ENCODE measurements around the gene KIF5C. TPM values are rescaled to one million over a fixed set of nuclear protein-coding genes. Genes with fewer than 3 reads are reported as not detected.

KIF5C gene
- total RNA-seq, 1 donor from 2014 or later = 1.2 TPM

DNA sequence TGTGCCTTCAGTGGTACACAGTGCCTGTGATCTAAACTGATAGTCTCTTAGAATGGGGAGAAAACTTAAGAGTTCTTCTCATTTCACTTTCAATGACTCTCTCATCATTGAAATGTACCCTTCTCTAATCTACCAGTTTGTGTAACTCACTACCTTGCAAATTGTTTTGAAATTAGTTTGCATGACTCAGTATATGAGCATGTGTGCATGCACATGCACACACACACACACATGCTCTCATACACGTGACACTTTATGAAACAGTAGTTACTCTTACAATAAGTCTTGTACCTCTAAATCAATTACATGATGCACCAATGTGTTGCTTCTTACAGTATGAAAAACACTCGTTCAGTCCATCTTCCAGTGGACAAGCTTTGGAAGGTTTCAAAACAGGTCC is 174.1 kb downstream of the KIF5C start:
- intact Hi-C loops (cut with DNase I) = no loop called here
- DNase-seq (no peak), ATAC-seq (ENCODE audit: poor library complexity) (no peak)

DNA sequence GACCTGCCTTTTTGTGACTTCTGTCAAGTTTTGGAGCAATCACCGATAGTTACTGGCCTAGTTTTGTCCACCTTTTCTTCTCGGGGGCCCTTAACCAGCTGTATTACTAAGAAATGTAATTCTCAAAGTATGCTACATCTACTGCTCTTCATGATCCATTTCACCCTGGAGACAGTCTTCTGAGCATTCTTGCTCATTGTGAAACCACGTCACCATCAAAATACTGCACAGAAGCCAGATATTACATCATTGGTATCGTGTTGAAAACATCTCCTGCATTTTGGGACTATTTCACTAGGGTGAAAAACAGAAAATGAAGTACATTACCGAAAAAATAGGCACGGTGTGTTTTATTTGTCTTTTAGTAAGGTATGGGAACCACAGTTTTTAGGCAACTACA is 175.2 kb downstream of the KIF5C start:
- DNase-seq (no peak), ATAC-seq (ENCODE audit: poor library complexity) (no peak)
- intact Hi-C loops (cut with DNase I) = no loop called here

DNA sequence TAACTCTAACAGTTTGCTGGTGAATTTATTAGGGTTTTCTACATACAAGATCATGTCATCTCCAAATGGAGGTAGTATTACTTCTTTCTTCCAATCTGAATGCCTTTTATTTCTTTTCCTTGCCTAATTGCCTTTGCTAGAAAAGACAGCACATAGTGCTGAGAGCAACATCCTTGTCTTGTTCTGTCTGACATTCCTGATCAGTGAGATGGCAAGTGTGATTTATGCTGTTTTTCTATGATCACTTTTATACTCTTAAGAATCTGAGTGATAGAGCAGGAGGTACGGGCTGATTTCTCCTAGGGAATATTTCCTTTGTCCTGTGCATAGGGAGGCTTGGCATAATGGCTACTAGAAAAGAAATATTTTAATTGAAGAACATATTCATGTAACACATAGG is 180.7 kb downstream of the KIF5C start:
- ATAC-seq (ENCODE audit: poor library complexity) = no peak
- intact Hi-C loops (cut with DNase I) = no loop called here
- no peak for DNase-seq

DNA sequence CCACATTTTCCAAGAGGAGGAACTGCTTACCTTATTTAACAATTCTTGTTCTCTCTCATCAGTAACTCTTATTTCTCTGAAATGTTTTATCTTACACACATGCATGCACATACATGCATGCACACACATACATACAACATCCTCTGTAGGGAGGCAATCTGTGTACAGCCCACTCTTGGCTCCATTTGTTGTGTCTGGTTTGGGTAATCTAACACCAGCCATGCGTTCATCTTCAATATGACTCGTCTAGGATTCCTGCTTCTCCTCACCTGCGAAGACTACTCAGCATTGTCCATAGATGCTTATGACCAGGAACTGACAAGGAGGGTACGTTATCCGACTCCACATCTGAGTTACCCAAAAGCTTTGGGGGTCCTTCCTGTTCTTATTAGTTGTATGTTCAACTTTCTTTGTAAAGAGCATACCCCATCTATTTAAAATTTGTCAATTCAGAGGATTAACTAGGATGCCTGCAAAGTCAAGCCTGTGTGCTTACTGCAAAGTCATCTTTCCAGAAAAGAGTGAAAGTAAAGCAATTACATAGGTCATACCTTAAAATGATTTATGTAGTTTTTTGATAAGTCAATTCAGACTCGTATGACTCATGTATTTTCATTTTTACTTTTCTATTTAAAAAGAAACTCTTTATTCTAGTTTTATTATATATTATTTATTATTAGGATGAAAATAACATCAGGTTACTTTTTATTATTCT is 181.7 kb downstream of the KIF5C start:
- no peak for ATAC-seq (ENCODE audit: poor library complexity)
- DNase-seq = no peak
- intact Hi-C loops (cut with DNase I) = no loop called here

DNA sequence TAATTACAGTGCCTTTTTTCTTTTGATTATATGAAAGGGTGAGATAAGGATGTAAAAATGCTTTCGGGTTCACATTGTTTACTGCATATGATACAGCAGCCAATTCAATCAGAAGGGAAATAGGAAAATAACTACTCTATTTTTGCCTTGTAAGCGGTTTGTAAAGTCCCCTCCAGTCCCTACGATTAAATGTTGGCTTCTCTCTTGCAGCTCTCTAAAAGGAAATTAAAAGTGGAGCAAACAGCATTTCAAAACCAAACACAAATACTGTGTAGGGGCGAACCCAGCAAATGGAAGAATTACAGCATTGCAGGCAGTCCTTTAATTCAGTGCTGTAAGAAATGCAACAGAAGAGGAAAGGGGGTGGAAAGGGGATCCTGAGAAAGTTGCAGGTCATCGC is 182.4 kb downstream of the KIF5C start:
- ATAC-seq (ENCODE audit: poor library complexity) (no peak), DNase-seq (no peak)
- intact Hi-C loops (cut with DNase I) = no loop called here

DNA sequence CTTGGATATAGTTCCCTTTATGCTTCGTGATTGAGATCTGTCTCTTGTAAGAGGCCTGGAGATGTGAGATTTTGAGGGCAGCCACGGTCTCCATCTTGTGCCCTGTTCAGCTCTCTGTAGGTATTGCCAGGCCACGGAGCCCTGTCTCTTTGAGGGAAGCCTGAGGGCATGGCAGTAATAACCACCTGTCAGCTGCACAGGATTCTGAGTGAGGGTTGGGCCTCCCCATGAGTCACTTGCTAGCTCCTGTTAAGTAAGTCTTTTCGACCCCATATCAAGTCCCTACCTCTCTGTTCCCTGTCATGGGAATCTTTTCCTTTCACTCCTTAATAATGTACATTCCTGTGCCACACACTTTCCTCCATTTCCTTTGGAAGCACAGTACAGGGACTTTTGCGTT is 183.9 kb downstream of the KIF5C start:
- DNase-seq (no peak), ATAC-seq (ENCODE audit: poor library complexity) (no peak)
- intact Hi-C loops (cut with DNase I) = no loop called here

DNA sequence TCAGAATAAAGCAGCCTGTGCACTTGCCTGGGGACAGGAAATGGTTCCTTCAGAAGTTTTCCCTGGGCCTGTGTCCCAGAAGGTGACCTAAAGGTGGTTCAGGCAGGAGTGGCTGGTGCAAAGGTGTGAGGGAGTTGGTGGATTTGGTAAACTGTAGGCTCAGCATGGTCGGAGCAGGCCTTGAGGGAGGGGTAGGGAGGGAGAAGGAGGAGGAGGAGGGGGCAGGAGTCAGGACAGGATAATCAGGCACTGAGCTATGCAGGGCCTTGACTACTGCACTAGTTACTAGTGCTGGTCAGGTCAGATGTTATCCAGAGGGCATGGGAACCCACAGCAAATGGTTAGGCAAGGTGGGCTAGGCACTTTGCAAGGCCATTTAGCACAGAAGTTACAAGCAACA is 184.8 kb downstream of the KIF5C start:
- ATAC-seq (ENCODE audit: poor library complexity) = no peak
- no peak for DNase-seq
- intact Hi-C loops (cut with DNase I) = no loop called here

DNA sequence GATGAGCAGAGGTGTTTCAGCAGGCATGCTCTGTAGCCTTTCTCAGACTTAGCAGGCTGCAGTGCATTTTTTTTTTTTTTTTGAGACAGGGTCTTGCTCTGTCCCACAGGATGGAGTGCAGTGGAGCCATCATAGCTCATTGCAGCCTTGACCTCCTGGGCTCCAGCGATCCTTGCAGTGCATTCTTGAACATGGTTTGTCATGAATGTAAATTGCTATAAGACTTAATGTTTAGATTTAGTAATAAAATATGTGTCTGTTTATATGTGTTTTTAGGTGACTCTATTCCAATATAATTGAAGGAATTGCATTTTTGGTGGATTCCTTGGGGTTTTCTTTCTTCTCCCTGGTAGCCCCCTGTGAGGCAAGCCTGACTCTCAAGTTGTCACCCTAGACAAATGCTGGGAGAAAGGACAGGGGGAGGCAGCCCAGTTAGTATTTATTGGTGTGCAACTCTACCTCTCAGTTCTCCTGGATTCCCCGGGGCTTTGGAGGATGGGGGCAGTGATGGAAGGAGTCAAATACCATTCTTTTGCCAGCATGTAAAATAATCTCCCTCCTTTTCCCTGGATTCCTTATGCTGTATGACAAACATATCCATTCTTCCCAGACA is 186.2 kb downstream of the KIF5C start:
- no peak for DNase-seq
- intact Hi-C loops (cut with DNase I) = no loop called here

DNA sequence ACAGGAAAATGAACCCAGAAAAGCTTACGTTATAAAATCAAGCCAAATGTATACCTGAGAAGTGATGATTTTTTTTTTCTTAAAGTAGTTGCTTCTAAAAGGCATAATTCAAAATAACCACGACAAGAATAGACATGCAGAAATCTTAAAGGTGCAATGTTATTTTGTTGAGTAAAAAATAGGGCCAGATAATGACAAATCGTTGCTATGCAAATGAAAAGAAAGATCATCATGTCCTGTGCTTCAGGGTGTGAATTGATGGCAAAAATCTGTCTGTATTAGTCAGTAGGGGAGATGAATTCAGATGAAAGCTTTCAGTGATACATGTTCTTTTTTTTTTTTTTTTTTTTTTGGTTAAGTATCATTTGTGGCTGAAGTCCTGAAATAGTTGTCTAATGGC is 187.5 kb downstream of the KIF5C start:
- DNase-seq = no peak
- intact Hi-C loops (cut with DNase I) = no loop called here
- ATAC-seq (ENCODE audit: poor library complexity) = no peak

More for the DNA sequence above, 186.2 kb downstream of the KIF5C start:
- ATAC-seq (ENCODE audit: poor library complexity) = no peak

DNA sequence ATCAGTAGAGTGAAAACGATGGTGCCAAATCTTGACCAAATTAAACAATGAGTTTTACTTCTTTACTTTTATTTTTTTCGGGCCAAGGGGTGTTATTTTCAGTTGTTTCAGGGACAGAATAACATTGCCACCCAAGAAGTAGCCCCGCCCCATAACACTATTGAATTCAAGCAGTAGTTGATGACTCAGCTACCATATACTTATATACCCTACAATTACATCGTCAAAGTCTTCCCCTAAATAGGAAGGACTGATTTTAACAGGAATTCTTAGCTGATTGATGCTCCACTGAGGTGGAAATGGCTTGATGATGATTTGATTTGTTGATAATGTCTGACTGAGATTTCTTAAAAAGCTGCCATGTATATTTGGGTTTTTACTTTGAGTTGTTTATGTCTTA is 188.2 kb downstream of the KIF5C start:
- ATAC-seq (ENCODE audit: poor library complexity) (no peak), DNase-seq (no peak)
- intact Hi-C loops (cut with DNase I) = no loop called here

DNA sequence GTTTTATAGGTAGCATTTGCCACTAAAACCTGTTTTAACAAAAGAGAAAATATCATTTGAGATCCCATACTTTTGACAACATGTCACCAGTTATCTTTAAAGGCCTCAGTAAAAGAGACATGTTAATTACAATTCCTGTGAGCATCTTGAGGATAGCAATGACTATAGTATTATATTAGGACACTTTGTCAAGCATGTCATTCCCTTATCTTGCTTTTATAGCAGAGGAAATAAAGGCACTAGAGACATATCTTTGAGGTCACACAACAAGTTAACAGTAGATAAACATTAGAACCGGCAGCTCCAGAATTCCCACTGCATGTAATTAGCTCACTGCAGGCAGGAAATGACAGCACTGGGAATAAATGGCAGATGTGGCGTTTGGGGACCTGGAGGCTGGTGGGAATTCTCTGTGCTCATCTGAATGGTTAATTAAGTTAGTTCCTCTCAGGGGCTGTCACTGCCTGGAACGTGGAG is 189.4 kb downstream of the KIF5C start:
- no peak for DNase-seq
- intact Hi-C loops (cut with DNase I) = no loop called here
- ATAC-seq (ENCODE audit: poor library complexity) = no peak

DNA sequence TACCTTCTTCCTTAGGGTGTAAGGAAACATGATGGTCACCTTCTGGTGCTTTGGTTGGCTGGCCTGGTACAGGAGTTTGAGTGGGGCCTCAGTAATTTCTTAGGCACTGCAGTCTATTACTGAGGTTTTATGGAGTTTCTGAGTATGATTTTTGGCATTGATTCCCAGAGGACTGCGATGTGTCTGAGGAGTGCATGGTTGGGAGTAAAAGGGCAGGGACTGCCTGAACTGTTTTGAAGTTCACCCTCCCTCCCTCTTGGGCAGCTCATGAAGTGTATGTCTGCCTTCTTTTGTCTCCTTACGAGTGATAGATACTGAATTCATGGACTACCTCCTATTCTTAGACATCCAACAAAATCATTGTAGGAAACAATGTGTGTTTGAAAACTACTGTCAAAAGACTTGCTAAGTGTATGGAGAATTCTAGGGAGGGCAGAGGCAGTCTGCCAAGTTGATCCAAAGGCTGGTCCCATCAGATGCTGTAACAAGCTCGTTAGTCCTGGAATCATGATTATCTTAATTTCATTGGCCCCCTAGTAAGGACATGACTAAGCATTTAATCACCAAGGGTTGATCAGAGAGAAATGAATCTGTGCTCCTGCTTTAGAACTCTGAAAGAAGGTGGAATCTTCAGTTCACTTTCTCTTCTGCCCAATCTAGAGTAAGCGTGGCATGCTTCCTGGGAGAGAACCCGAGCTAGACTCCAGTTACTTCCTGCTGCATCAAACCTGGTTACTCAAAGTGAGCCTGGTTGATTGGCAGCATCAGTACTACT is 190.0 kb downstream of the KIF5C start:
- intact Hi-C loops (cut with DNase I) = no loop called here
- ATAC-seq (ENCODE audit: poor library complexity) (no peak), DNase-seq (no peak)

DNA sequence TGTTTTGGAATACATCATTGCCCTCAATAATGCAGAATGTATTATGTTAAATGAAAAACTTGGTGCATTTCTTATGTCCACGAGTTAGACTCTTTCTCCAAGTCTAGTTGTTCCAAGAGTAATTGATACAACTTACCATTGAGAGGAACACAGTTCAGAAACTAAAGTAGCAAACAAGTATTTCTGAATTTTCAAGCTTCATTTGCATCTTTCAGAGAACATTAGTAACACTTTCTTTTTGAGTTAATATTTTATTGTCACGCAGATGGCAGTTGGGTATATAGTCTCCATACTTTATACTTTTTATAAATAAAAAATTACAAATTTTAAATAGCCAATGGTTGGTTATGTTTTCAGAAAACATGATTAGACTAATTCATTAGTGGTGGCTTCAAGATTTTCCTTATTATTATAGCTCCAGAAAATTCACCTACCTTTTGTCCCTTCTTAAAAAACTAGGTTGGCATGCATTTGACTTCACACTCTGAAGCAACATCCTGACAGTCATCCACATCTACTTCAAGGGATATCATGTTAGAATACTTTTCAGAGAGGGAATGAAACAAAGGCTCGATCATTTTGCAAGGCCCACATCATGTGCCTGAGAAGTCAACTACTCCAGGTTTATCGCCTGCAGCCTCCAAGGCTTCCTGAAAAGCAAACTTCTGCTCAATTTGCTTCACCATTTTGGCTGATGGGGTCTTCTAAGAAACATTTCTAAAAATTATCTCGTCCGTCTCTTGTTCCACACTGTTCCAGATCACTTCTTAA is 193.4 kb downstream of the KIF5C start:
- DNase-seq (no peak), ATAC-seq (ENCODE audit: poor library complexity) (no peak)
- intact Hi-C loops (cut with DNase I) = no loop called here

DNA sequence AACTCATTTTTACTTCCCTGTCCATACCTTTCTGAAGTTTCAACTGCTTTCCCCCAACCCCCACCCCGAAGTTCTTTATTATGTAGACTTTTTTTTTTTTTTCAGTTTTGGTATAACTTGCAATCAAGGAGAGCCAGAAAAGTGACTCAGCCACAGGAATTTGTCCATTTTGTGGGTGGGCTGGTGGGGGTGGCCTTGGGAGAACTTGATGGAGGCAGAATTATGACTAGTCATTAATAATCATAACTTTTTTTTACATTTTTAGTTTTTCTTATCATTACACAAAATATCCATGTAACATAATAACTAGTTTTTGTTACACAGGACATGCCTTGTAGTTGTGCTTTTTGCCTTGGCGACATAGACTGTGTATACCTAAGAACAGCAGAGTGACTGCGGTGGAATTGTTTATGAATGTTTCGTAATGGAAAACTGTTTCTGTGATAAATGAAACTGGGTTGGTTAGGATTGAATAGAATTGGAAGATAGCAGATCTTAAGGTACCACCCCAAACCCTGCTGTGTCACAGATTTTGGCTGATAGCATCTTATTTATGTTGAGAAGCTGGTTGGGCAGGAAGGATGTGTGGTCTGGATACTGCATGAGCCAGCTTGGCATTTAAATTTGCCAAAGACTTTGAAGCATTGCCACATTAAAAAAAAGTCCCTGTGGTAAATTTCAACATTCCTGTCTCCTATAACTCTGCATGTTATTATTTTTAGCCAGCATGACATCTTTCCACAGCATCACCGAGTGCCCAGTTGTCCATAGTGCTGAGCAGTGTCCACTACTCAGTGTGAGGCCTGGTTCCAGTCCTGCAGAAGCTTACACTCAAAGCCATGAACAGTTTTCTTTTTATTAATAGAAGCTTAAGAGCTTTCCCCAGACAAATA is 194.2 kb downstream of the KIF5C start:
- intact Hi-C loops (cut with DNase I) = no loop called here
- ATAC-seq (ENCODE audit: poor library complexity) (peak; percentile 62), DNase-seq (no peak)

DNA sequence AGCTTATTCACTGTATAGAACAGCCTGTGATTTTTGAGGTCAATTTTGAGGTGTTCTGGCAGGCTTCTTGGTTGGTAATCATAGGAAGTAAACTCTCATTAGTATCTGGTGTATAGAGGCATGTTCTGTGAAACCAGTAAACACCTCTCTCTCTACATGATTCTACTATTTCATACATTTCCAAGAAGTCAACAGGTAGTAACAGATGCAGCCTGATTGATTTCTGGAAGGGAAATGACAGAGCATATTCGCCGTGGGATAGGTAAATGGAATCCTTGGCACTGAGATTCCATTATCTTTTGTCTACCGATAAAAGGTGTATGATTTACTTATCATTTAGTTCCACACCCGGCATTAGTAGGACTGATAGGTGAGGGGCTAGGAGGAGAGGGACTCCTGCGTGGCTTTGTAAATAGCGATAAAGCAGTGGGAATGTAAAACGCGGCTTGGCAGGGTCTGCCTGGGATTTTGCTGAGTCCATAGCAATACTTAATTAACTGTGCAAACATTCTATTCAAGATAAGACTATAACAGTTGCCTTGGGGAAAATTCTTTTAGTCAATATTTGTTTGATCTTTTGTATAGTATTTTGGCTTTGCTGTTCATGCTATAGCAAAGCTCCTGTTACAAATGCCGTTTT is 195.8 kb downstream of the KIF5C start:
- intact Hi-C loops (cut with DNase I) = no loop called here
- no peak for DNase-seq

DNA sequence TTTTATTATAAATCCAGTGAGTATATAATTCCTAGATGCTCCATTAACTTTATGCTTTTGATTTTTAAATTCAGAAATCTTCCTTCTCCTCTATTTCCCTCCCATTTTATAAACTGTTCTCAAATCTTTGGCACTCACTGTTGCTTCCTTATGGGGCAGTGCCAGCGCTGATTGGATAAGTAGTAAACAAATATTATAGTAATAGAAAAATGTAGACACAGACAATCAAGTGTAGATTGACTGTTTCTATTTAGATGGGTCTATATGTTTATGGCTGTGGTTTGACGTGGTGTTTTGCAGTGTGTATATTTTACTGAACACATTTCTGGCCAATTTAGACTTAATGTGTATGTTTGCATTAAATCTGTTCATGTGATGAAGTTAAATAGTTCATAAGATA is 200.1 kb downstream of the KIF5C start:
- no peak for ATAC-seq (ENCODE audit: poor library complexity)
- intact Hi-C loops (cut with DNase I) = no loop called here
- no peak for DNase-seq

More for the DNA sequence above, 195.8 kb downstream of the KIF5C start:
- no peak for ATAC-seq (ENCODE audit: poor library complexity)

DNA sequence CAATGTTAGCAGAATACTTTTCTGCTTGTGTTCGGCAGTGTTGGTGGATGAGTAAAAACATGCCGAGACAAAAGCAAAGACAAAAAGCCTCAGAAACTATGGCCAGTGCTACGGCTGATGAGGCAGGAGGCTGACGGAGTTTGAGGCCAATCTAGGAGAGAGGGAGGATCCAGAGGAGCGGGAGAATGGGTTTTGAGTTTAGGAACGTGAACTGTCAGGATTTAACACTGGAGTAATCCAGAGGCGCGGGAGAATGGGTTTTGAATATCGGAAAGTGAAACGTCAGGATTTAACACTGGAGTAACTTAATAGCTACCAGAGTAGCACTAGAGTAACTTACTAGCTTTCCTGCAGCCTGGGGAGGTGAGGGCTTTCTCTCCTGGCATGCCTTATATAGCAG is 200.8 kb downstream of the KIF5C start:
- intact Hi-C loops (cut with DNase I) = no loop called here
- ATAC-seq (ENCODE audit: poor library complexity) (no peak), DNase-seq (no peak)
